GM23338 (cell line): ENCODE data around the gene OXCT1. TPM values are rescaled to one million over a fixed set of nuclear protein-coding genes. Genes with fewer than 3 reads are reported as not detected.

ENCODE experiments used
- ATAC-seq: fragments of 200-7000 bp; cut with Tn5 transposase; 3 replicates; pipeline ENCODE4 v1.9.1; 2020
- DNase-seq: peaks from one replicate; pipeline ENCODE4 v3.0.0-alpha.2; 2015; ENCODE audit warnings: low spot score
- H2AFZ ChIP-seq: fragments of 200-600 bp; sonication (generic); 2 replicates; pipeline ENCODE4 v1.8.0; 2016; ENCODE audit warnings: antibody characterized with exemption, mild to moderate bottlenecking, moderate library complexity
- H3F3A ChIP-seq: fragments of 200-600 bp; sonication (generic); replicated peaks from 2 replicates; pipeline ENCODE4 v1.8.0; 2017; ENCODE audit warnings: antibody characterized with exemption, mixed run types, low read depth
- H3K27ac ChIP-seq: fragments of 200-600 bp; sonication (generic); 2 replicates; pipeline ENCODE4 v1.6.1; 2016; ENCODE audit warnings: low read depth
- H3K27me3 ChIP-seq: fragments of 200-600 bp; sonication (generic); 2 replicates; pipeline ENCODE4 v1.8.0; 2016; ENCODE audit warnings: mild to moderate bottlenecking, mixed run types, moderate library complexity; ENCODE audit not compliant: insufficient read depth
- H3K36me3 ChIP-seq: fragments of 200-600 bp; sonication (generic); 2 replicates; pipeline ENCODE4 v1.8.0; 2016; ENCODE audit warnings: mild to moderate bottlenecking; ENCODE audit not compliant: insufficient read depth
- H3K4me1 ChIP-seq: fragments of 200-600 bp; sonication (generic); 2 replicates; pipeline ENCODE4 v1.8.0; 2016; ENCODE audit warnings: mild to moderate bottlenecking, moderate library complexity; ENCODE audit not compliant: insufficient read depth
- H3K4me2 ChIP-seq: fragments of 200-600 bp; sonication (generic); 2 replicates; pipeline ENCODE4 v1.7.1; 2017; ENCODE audit warnings: mixed run types
- H3K4me3 ChIP-seq: fragments of 200-600 bp; sonication (generic); 2 replicates; pipeline ENCODE4 v1.6.1; 2016; ENCODE audit warnings: mixed run types
- H3K79me2 ChIP-seq: fragments of 200-600 bp; sonication (generic); replicated peaks from 2 replicates; pipeline ENCODE4 v1.8.0; 2017; ENCODE audit warnings: mild to moderate bottlenecking; ENCODE audit not compliant: insufficient read depth
- H3K9me2 ChIP-seq: fragments of 200-600 bp; sonication (generic); 2 replicates; pipeline ENCODE4 v1.8.0; 2017; ENCODE audit not compliant: insufficient read depth
- H4K20me1 ChIP-seq: fragments of 200-600 bp; sonication (generic); replicated peaks from 2 replicates; pipeline ENCODE4 v1.8.0; 2017; ENCODE audit warnings: mild to moderate bottlenecking; ENCODE audit not compliant: insufficient read depth
- H3K27ac Mint-ChIP-seq: 2 replicates; pipeline ENCODE4 v1.8.0; 2020; ENCODE audit warnings: inconsistent platforms, mild to moderate bottlenecking, moderate library complexity, mixed read lengths
- H3K27me3 Mint-ChIP-seq: 3 replicates; pipeline ENCODE4 v1.8.0; 2022; ENCODE audit warnings: low read depth, mild to moderate bottlenecking, moderate library complexity, mixed read lengths, inconsistent platforms; ENCODE audit not compliant: insufficient read depth, poor library complexity
- H3K36me3 Mint-ChIP-seq: 3 replicates; pipeline ENCODE4 v1.8.0; 2021; ENCODE audit warnings: low read depth, mild to moderate bottlenecking, inconsistent platforms, moderate library complexity, mixed read lengths
- H3K4me1 Mint-ChIP-seq: 3 replicates; pipeline ENCODE4 v1.8.0; 2020; ENCODE audit warnings: mild to moderate bottlenecking, inconsistent platforms, mixed read lengths
- H3K4me3 Mint-ChIP-seq: 3 replicates; pipeline ENCODE4 v1.8.0; 2021; ENCODE audit warnings: moderate library complexity, mild to moderate bottlenecking, inconsistent platforms, mixed read lengths
- H3K9me3 Mint-ChIP-seq: 3 replicates; pipeline ENCODE4 v1.8.0; 2020; ENCODE audit warnings: moderate library complexity, mild to moderate bottlenecking, inconsistent platforms, mixed read lengths
- CREB1 ChIP-seq: fragments of 250-450 bp; sonication (Bioruptor Pico); IDR thresholded peaks from 2 replicates; pipeline ENCODE4 v1.5.0; 2020; ENCODE audit warnings: low read depth, mild to moderate bottlenecking, moderate library complexity
- EZH2 ChIP-seq: fragments of 200-600 bp; sonication (generic); IDR thresholded peaks from one replicate; pipeline ENCODE4 v1.8.0; 2017; ENCODE audit warnings: antibody characterized with exemption, mild to moderate bottlenecking, low read depth; ENCODE audit not compliant: unreplicated experiment
- EZH2phosphoT487 ChIP-seq: fragments of 200-600 bp; sonication (generic); IDR thresholded peaks from one replicate; pipeline ENCODE4 v1.8.1; 2018; ENCODE audit warnings: antibody characterized with exemption; ENCODE audit not compliant: unreplicated experiment
- JUNB ChIP-seq: IDR thresholded peaks from one replicate; pipeline ENCODE4 v1.6.1; 2016; ENCODE audit warnings: antibody characterized with exemption; ENCODE audit not compliant: unreplicated experiment
- NANOG ChIP-seq: IDR thresholded peaks from 2 replicates; pipeline ENCODE4 v1.6.1; 2016; ENCODE audit warnings: antibody characterized with exemption, borderline replicate concordance
- POLR2AphosphoS5 ChIP-seq: IDR thresholded peaks from 2 replicates; pipeline ENCODE4 v1.6.1; 2016; ENCODE audit warnings: antibody characterized with exemption, low read depth
- STAT1 ChIP-seq: IDR thresholded peaks from one replicate; pipeline ENCODE4 v1.6.1; 2016; ENCODE audit warnings: antibody characterized with exemption; ENCODE audit not compliant: unreplicated experiment
- ZNF114 ChIP-seq: fragments of 250-450 bp; sonication (Bioruptor Pico); IDR thresholded peaks from 2 replicates; pipeline ENCODE4 v1.5.0; 2020; ENCODE audit warnings: mild to moderate bottlenecking, moderate library complexity
- ZNF331 ChIP-seq: fragments of 250-450 bp; sonication (Bioruptor Pico); IDR thresholded peaks from 2 replicates; pipeline ENCODE4 v1.5.0; 2020; ENCODE audit warnings: low read depth, mild to moderate bottlenecking, moderate library complexity
- polyA plus RNA-seq: library from polyadenylated mRNA; unstranded; fragments of >200 nt; fragmentation: Nextera tagmentation; extraction: Ambion mirVana; gene quantifications from 2 replicates; pipeline ENCODE4 v1.2.1, GENCODE V29; 2016
- total RNA-seq: library from RNA; depleted of rRNA; stranded (reverse); fragments of >200 nt; shearing (Covaris generic); gene quantifications from 2 replicates; pipeline ENCODE4 v1.2.3, GENCODE V29; 2014
- TF ChIP-seq, protein P1 (sequence below): IDR thresholded peaks from 2 replicates; pipeline ENCODE4 v1.6.1; 2016; ENCODE audit warnings: antibody characterized with exemption
- TF ChIP-seq, protein P2 (sequence below), 2 experiments: fragments of 200-600 bp in 1 of 2; sonication (generic) in 1 of 2; conservative IDR thresholded peaks; 2 replicates each; pipeline versions ENCODE4 v1.5.1 to v1.6.1; 2016 to 2017; ENCODE audit warnings: antibody characterized with exemption in 2 of 2, low read depth in 2 of 2, mild to moderate bottlenecking in 2 of 2, moderate library complexity in 1 of 2
- TF ChIP-seq, protein P3 (sequence below): IDR thresholded peaks from one replicate; pipeline ENCODE4 v1.6.1; 2018; ENCODE audit warnings: antibody characterized with exemption; ENCODE audit not compliant: unreplicated experiment
- TF ChIP-seq, protein P4 (sequence below): fragments of 250-450 bp; sonication (Bioruptor Pico); IDR thresholded peaks from 2 replicates; pipeline ENCODE4 v1.5.0; 2020; ENCODE audit warnings: mild to moderate bottlenecking, moderate library complexity

The OXCT1 gene
- total and polyA plus RNA-seq, 2 experiments from 2014 or later, result 11.6 to 37.0 TPM

DNA sequence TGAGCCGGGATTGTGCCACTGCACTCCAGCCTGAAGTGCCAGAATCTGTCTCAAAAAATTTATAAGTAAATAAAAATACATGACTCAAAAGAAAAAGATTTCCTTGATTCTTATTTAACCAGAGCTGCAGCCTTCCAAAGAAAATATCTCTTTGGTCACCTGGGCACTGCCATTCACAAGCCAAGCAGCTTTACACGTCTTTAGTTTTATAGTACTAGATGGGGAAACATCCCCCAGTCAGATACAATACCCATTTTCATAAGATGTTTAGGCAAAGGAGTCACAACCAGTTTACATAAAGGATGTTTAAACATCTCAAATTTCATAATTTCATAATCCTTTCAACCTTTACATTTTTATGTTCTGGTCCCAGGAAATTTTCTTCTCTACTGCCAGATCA lies 13.7 kb upstream of the OXCT1 start:
- Mint-ChIP-seq H3K27me3 (no peaks in the 10 kb centered on the region), H3K4me3 (no peak overlapping the region), H3K4me1 (no peaks in the 10 kb centered on the region), H3K9me3 (peaks cover 27% of the 10 kb centered on the region; the same call in 2 of the 3 replicates), H3K27ac (no peak overlapping the region), H3K36me3 (peaks cover 6% of the 10 kb centered on the region; the same call in 1 of the 3 replicates)
- no peak overlapping the region for H3K4me2 ChIP-seq
- no peak overlapping the region for H3K4me3 ChIP-seq
- peaks cover 4% of the 10 kb centered on the region; the same call in 1 of the 2 replicates for H3K9me2 ChIP-seq
- peaks cover 4% of the 10 kb centered on the region; the same call in 1 of the 2 replicates for H3K36me3 ChIP-seq
- no peak overlapping the region for H2AFZ ChIP-seq
- no peaks in the 10 kb centered on the region for H3F3A ChIP-seq
- no peak overlapping the region for H3K27ac ChIP-seq
- H3K4me1 ChIP-seq, result no peaks in the 10 kb centered on the region
- no peaks in the 10 kb centered on the region for H3K79me2 ChIP-seq
- TF ChIP-seq ZNF331 (CRISPR knock-in tag), result no peak
- TF ChIP-seq ZNF114 (CRISPR knock-in tag), result no peak
- no peak for TF ChIP-seq EZH2
- no peak for TF ChIP-seq STAT1
- TF ChIP-seq POLR2AphosphoS5, result no peak
- no peak for TF ChIP-seq JUNB
- TF ChIP-seq, protein P1, sequence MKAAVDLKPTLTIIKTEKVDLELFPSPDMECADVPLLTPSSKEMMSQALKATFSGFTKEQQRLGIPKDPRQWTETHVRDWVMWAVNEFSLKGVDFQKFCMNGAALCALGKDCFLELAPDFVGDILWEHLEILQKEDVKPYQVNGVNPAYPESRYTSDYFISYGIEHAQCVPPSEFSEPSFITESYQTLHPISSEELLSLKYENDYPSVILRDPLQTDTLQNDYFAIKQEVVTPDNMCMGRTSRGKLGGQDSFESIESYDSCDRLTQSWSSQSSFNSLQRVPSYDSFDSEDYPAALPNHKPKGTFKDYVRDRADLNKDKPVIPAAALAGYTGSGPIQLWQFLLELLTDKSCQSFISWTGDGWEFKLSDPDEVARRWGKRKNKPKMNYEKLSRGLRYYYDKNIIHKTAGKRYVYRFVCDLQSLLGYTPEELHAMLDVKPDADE, result no peak
- TF ChIP-seq NANOG, result no peak
- TF ChIP-seq, protein P2, sequence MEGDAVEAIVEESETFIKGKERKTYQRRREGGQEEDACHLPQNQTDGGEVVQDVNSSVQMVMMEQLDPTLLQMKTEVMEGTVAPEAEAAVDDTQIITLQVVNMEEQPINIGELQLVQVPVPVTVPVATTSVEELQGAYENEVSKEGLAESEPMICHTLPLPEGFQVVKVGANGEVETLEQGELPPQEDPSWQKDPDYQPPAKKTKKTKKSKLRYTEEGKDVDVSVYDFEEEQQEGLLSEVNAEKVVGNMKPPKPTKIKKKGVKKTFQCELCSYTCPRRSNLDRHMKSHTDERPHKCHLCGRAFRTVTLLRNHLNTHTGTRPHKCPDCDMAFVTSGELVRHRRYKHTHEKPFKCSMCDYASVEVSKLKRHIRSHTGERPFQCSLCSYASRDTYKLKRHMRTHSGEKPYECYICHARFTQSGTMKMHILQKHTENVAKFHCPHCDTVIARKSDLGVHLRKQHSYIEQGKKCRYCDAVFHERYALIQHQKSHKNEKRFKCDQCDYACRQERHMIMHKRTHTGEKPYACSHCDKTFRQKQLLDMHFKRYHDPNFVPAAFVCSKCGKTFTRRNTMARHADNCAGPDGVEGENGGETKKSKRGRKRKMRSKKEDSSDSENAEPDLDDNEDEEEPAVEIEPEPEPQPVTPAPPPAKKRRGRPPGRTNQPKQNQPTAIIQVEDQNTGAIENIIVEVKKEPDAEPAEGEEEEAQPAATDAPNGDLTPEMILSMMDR (conservative IDR thresholded peaks at IDR 0.05; ENCODE audit: low read depth in 2 of 2), result no peak
- TF ChIP-seq, protein P3, sequence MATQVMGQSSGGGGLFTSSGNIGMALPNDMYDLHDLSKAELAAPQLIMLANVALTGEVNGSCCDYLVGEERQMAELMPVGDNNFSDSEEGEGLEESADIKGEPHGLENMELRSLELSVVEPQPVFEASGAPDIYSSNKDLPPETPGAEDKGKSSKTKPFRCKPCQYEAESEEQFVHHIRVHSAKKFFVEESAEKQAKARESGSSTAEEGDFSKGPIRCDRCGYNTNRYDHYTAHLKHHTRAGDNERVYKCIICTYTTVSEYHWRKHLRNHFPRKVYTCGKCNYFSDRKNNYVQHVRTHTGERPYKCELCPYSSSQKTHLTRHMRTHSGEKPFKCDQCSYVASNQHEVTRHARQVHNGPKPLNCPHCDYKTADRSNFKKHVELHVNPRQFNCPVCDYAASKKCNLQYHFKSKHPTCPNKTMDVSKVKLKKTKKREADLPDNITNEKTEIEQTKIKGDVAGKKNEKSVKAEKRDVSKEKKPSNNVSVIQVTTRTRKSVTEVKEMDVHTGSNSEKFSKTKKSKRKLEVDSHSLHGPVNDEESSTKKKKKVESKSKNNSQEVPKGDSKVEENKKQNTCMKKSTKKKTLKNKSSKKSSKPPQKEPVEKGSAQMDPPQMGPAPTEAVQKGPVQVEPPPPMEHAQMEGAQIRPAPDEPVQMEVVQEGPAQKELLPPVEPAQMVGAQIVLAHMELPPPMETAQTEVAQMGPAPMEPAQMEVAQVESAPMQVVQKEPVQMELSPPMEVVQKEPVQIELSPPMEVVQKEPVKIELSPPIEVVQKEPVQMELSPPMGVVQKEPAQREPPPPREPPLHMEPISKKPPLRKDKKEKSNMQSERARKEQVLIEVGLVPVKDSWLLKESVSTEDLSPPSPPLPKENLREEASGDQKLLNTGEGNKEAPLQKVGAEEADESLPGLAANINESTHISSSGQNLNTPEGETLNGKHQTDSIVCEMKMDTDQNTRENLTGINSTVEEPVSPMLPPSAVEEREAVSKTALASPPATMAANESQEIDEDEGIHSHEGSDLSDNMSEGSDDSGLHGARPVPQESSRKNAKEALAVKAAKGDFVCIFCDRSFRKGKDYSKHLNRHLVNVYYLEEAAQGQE, result no peak
- no peak for TF ChIP-seq CREB1 (CRISPR knock-in tag)
- no peak for TF ChIP-seq EZH2phosphoT487
- TF ChIP-seq, protein P4, sequence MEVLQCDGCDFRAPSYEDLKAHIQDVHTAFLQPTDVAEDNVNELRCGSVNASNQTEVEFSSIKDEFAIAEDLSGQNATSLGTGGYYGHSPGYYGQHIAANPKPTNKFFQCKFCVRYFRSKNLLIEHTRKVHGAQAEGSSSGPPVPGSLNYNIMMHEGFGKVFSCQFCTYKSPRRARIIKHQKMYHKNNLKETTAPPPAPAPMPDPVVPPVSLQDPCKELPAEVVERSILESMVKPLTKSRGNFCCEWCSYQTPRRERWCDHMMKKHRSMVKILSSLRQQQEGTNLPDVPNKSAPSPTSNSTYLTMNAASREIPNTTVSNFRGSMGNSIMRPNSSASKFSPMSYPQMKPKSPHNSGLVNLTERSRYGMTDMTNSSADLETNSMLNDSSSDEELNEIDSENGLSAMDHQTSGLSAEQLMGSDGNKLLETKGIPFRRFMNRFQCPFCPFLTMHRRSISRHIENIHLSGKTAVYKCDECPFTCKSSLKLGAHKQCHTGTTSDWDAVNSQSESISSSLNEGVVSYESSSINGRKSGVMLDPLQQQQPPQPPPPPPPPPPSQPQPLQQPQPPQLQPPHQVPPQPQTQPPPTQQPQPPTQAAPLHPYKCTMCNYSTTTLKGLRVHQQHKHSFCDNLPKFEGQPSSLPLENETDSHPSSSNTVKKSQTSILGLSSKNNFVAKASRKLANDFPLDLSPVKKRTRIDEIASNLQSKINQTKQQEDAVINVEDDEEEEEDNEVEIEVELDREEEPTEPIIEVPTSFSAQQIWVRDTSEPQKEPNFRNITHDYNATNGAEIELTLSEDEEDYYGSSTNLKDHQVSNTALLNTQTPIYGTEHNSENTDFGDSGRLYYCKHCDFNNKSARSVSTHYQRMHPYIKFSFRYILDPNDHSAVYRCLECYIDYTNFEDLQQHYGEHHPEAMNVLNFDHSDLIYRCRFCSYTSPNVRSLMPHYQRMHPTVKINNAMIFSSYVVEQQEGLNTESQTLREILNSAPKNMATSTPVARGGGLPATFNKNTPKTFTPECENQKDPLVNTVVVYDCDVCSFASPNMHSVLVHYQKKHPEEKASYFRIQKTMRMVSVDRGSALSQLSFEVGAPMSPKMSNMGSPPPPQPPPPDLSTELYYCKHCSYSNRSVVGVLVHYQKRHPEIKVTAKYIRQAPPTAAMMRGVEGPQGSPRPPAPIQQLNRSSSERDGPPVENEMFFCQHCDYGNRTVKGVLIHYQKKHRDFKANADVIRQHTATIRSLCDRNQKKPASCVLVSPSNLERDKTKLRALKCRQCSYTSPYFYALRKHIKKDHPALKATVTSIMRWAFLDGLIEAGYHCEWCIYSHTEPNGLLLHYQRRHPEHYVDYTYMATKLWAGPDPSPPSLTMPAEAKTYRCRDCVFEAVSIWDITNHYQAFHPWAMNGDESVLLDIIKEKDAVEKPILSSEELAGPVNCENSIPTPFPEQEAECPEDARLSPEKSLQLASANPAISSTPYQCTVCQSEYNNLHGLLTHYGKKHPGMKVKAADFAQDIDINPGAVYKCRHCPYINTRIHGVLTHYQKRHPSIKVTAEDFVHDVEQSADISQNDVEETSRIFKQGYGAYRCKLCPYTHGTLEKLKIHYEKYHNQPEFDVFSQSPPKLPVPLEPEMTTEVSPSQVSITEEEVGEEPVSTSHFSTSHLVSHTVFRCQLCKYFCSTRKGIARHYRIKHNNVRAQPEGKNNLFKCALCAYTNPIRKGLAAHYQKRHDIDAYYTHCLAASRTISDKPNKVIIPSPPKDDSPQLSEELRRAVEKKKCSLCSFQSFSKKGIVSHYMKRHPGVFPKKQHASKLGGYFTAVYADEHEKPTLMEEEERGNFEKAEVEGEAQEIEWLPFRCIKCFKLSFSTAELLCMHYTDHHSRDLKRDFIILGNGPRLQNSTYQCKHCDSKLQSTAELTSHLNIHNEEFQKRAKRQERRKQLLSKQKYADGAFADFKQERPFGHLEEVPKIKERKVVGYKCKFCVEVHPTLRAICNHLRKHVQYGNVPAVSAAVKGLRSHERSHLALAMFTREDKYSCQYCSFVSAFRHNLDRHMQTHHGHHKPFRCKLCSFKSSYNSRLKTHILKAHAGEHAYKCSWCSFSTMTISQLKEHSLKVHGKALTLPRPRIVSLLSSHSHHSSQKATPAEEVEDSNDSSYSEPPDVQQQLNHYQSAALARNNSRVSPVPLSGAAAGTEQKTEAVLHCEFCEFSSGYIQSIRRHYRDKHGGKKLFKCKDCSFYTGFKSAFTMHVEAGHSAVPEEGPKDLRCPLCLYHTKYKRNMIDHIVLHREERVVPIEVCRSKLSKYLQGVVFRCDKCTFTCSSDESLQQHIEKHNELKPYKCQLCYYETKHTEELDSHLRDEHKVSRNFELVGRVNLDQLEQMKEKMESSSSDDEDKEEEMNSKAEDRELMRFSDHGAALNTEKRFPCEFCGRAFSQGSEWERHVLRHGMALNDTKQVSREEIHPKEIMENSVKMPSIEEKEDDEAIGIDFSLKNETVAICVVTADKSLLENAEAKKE (CRISPR knock-in tag), result no peak
- DNase-seq, result no peak
- H3K27me3 ChIP-seq, result no peaks in the 10 kb centered on the region
- no peak for ATAC-seq
- H4K20me1 ChIP-seq, result no peaks in the 10 kb centered on the region
